Activated T-helper 2 cell treated with anti-CD3 and anti-CD28 coated beads, Interferon-gamma antibody, Interleukin-2, Interleukin-4, amounts not matched to agents 10 μg/mL and 5 μg/mL and 100 μg/mL, durations not matched to agents 14 hours and 24 hours and 36 hours (primary cell): ENCODE measurements around the gene PPP6R2. TPM values are rescaled to one million over a fixed set of nuclear protein-coding genes. Genes with fewer than 3 reads are reported as not detected.
"Not testable (repeated sequence)": the region's sequence is repeated elsewhere in the genome, so short reads cannot be mapped to it uniquely, and the experiment has no call there.

Experiments
- DNase-seq: peaks from one replicate; pipeline ENCODE4 v3.0.0; 2021; ENCODE audit warnings: low spot score
- H3K27ac Mint-ChIP-seq: one replicate; pipeline ENCODE4 v1.8.0; 2021; ENCODE audit warnings: mixed read lengths
- H3K27me3 Mint-ChIP-seq: one replicate; pipeline ENCODE4 v1.8.0; 2021; ENCODE audit warnings: low read depth, mixed read lengths
- H3K36me3 Mint-ChIP-seq: one replicate; pipeline ENCODE4 v1.8.0; 2021; ENCODE audit warnings: low read depth, mixed read lengths
- H3K4me1 Mint-ChIP-seq: one replicate; pipeline ENCODE4 v1.8.0; 2021; ENCODE audit warnings: low read depth, mixed read lengths
- H3K4me3 Mint-ChIP-seq: one replicate; pipeline ENCODE4 v1.8.0; 2021; ENCODE audit warnings: low read depth, mild to moderate bottlenecking, moderate library complexity, mixed read lengths
- H3K9me3 Mint-ChIP-seq: one replicate; pipeline ENCODE4 v1.8.0; 2021; ENCODE audit warnings: mixed read lengths
- intact Hi-C: fragments of 100-400 bp; cut with micrococcal nuclease; formaldehyde crosslinking; loops from one replicate; pipeline ENCODE4 v1.15.1; 2023
- total RNA-seq: library from RNA; stranded (reverse); gene quantifications from 2 replicates; pipeline ENCODE4 v1.2.3, GENCODE V29; 2022

PPP6R2 gene
- total RNA-seq, 1 donor from 2014 or later: 45.0 TPM

DNA sequence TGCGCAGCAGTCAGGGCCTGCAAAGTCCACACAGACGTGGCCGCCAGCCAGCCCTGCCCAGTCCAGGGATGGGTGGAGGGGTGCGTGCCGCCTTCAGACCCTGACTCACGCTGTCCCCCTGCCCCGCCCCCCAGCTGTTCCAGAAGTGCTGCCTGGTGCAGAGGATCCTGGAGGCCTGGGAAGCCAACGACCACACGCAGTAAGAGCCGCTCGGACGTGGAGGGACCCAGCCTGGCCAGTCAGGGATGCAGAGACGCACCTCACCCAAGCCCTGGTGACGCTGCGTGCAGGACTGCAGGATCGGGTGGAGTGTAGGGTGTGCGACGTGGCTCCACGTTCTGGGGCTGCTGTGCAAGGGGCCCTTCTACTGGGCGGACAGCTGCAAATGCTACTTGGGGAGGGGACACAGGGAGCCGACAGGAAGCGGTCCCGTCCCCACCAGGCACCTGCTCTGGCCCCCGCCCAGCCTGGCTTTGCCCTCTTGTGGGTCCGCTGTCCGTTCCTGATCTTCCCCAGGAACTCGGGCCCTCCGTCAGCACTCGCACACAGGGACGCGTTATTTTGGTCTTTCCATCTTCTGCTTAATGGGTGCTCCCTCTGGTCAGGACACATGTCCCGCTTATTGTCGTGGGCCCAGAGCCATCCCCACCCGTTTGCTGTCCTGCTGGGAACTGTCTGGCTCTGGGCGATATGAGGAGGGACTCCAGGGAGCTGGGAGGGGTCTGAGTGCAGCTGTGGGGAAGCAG is 89.2 kb downstream of the PPP6R2 start:
- DNase-seq: no peak
- H3K36me3 Mint-ChIP-seq: peaks cover 36% of the 10 kb centered on the region
- no peaks in the 10 kb centered on the region for H3K27me3 Mint-ChIP-seq
- no peaks in the 10 kb centered on the region for H3K9me3 Mint-ChIP-seq
- no peak overlapping the region for H3K27ac Mint-ChIP-seq
- intact Hi-C loops: no loop called here
- no peak overlapping the region for H3K4me3 Mint-ChIP-seq
- H3K4me1 Mint-ChIP-seq: no peaks in the 10 kb centered on the region

GRCh38 chr22:50432877-50433510 is 89.9 kb downstream of the PPP6R2 start:
- H3K27ac Mint-ChIP-seq, H3K9me3 Mint-ChIP-seq, intact Hi-C loops, H3K27me3 Mint-ChIP-seq, H3K4me1 Mint-ChIP-seq, DNase-seq, H3K4me3 Mint-ChIP-seq: not testable (repeated sequence)
- H3K36me3 Mint-ChIP-seq: peaks cover 35% of the 10 kb centered on the region

DNA sequence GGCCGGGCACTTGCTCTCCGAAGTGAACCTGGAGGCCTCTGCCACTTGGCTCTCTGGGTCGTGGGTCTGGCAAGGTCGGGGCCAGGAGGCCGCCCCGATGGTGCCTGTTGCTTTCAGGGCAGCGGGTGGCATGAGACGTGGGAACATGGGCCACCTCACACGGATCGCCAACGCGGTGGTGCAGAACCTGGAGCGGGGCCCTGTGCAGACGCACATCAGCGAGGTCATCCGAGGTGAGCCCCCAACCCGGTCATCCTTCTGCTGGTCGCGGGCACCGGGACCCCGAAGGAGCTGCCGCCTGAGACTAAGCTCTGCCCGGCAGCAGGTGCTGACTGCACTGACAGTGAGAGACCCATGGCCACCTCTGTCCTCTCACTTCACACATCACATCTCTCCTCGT is 91.7 kb downstream of the PPP6R2 start:
- no peaks in the 10 kb centered on the region for H3K9me3 Mint-ChIP-seq
- no peaks in the 10 kb centered on the region for H3K4me1 Mint-ChIP-seq
- H3K27ac Mint-ChIP-seq: no peak overlapping the region
- intact Hi-C loops: no loop called here
- H3K4me3 Mint-ChIP-seq: no peak overlapping the region
- H3K36me3 Mint-ChIP-seq: peaks cover 26% of the 10 kb centered on the region
- no peak for DNase-seq
- no peaks in the 10 kb centered on the region for H3K27me3 Mint-ChIP-seq

DNA sequence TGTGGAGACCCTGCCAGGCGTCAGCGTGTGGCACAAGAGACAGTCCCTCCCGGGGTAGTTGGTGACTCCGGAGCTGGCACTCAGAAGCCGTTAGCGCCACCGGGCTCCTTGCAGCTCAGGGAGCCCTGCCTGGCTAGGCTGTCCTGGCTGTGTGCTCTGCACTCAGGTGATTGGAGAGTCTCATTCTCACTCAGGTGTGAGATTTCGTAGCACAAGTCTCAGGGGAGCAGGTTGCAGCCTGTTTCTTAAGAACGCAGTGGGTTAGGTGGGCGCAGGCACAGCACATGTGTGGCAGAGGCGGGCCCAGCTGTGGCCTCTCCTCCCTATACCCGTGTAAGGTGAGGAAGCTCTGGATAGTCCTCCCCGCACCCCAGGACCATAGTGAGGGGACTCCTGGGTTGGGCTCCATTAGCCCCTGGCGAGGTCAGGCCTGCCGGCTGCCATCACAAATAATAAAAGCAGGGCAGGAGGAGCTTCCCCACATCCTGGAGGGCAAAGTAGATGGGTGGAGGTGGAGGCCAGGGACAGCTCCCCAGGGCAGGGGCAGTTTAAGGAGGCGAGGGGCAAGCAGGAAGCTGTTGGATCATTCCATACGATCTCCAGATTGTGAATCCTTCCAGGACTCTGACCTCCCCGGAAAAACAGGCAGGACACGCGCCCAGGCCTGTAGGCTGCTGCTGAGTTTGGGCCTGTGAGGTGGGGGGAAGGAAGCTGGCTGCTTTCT is 92.3 kb downstream of the PPP6R2 start:
- DNase-seq: no peak
- no peaks in the 10 kb centered on the region for H3K27me3 Mint-ChIP-seq
- no peak overlapping the region for H3K27ac Mint-ChIP-seq
- H3K4me3 Mint-ChIP-seq: no peak overlapping the region
- no peaks in the 10 kb centered on the region for H3K4me1 Mint-ChIP-seq
- peaks cover 20% of the 10 kb centered on the region for H3K36me3 Mint-ChIP-seq
- no peaks in the 10 kb centered on the region for H3K9me3 Mint-ChIP-seq
- intact Hi-C loops: no loop called here

- intact Hi-C loops: no loop called here
- Mint-ChIP-seq H3K4me1 (no peaks in the 10 kb centered on the region), H3K4me3 (no peak overlapping the region), H3K27ac (no peak overlapping the region), H3K27me3 (no peaks in the 10 kb centered on the region), H3K36me3 (peaks cover 17% of the 10 kb centered on the region), H3K9me3 (no peaks in the 10 kb centered on the region)
- DNase-seq: no peak
Observed at GRCh38 chr22:50436015-50436830, 93.1 kb downstream of the PPP6R2 start.

DNA sequence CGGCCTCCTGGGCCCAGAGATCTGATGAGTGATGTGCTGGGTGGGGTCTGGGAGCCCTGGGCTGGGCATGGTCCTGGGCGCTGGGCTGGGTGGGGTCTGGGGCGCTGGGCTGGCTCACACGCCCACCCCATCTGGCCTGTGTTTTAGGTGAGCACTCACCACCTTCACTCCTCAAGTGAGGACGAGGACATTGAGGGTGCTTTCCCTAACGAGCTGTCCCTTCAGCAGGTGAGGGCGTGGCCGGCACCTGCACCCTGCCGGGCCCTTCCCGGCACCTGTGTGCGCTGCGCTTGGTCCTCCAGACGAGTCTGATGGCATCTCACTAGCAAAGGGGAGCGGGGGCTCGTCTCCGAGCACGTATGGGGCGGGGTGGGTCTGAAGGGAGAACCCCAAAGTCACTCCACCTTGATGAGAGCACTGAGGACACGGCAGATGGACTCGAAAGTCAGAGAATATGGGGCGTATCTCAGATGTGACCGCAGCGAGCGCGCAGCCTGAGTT is 93.8 kb downstream of the PPP6R2 start:
- DNase-seq: no peak
- Mint-ChIP-seq H3K36me3 (peaks cover 16% of the 10 kb centered on the region), H3K4me1 (no peaks in the 10 kb centered on the region), H3K9me3 (no peaks in the 10 kb centered on the region), H3K27ac (no peak overlapping the region), H3K4me3 (no peak overlapping the region), H3K27me3 (no peaks in the 10 kb centered on the region)
- intact Hi-C loops: no loop called here

DNA sequence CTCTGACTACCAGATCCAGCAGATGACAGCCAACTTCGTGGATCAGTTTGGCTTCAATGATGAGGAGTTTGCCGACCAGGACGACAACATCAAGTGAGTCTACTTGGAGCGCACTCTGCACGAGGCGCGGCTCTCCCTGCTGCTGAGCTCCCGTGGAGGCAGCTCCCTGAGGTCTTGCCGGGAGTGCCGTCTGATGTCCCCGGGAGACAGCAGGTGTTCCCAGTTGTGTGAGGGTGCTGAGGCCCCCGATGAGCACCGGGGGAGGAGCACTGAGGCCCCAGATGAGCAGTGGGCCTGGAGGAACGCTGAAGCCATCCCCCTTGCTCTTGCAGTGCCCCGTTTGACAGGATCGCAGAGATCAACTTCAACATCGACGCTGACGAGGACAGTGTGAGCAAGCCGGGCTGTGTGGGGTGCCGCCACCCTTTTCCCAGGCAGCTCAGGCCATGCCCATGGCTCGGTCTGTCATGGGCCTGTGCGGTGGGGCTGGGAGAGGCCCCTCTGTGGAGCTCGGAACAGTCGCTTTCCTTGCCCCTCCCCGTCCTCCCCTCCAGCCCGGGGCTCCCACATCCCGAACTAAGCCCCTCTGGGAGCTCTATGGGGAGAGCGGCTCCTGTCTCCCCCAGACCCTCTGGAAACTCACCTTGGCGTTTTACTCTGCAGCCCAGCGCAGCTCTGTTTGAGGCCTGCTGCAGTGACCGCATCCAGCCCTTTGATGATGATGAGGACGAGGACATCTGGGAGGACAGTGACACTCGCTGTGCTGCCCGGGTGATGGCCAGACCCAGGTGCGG is 94.6 kb downstream of the PPP6R2 start:
- intact Hi-C loops: no loop called here
- Mint-ChIP-seq H3K36me3 (peaks cover 16% of the 10 kb centered on the region), H3K4me1 (no peaks in the 10 kb centered on the region), H3K4me3 (no peak overlapping the region), H3K27me3 (no peaks in the 10 kb centered on the region), H3K27ac (no peak overlapping the region), H3K9me3 (no peaks in the 10 kb centered on the region)
- DNase-seq: no peak

DNA sequence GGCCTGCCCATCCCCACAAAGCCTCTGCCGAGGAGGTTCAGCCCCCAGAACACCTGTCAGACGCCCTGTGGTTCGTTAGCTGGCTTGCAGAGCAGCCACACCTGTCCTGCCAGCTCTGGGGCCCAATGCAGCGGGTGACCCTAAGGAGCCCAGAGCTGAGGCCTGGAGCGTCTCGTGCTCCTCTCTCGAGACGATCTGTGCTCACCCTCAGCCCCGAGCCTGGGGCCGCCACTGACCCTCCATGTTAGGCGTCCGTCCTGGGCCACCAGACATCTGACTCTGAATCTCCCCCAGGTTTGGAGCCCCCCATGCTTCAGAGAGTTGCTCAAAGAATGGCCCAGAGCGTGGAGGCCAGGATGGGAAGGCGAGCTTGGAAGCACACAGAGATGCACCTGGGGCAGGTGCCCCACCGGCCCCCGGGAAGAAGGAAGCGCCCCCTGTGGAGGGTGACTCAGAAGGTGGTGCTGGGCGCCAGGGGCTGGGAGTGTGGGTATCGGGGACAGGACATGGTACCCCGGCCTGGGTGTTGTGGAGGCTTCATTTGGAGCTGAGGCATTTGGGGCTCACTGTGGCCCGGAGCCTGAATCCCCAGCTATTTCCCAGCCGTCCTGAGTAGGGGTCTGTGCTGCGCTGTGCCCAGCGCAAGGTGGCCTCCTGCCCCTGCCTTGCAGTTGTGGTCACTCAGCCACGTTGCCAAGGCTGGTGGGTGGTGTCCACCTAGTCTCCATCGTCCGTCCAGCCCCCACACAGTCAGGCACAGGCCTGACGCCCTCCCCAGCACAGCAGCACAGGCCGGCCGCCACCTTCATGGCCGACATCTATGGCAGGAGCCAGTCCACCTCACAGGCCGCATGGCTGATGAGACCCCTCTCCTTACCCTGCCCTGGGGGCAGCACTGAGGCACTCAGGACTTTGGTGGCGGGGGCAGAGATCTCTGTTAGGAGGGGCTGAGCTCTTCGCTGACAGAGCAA is 95.5 kb downstream of the PPP6R2 start:
- no peak for DNase-seq
- H3K36me3 Mint-ChIP-seq: peaks cover 20% of the 10 kb centered on the region
- H3K27ac Mint-ChIP-seq: no peak overlapping the region
- H3K27me3 Mint-ChIP-seq: no peaks in the 10 kb centered on the region
- no peaks in the 10 kb centered on the region for H3K4me1 Mint-ChIP-seq
- intact Hi-C loops: no loop called here
- no peak overlapping the region for H3K4me3 Mint-ChIP-seq
- no peaks in the 10 kb centered on the region for H3K9me3 Mint-ChIP-seq

GRCh38 chr22:50439314-50439870 is 96.3 kb downstream of the PPP6R2 start:
- intact Hi-C loops: no loop called here
- Mint-ChIP-seq H3K4me1 (no peaks in the 10 kb centered on the region), H3K27me3 (no peaks in the 10 kb centered on the region), H3K36me3 (peaks cover 20% of the 10 kb centered on the region), H3K9me3 (no peaks in the 10 kb centered on the region), H3K27ac (no peak overlapping the region), H3K4me3 (no peak overlapping the region)
- DNase-seq: no peak

DNA sequence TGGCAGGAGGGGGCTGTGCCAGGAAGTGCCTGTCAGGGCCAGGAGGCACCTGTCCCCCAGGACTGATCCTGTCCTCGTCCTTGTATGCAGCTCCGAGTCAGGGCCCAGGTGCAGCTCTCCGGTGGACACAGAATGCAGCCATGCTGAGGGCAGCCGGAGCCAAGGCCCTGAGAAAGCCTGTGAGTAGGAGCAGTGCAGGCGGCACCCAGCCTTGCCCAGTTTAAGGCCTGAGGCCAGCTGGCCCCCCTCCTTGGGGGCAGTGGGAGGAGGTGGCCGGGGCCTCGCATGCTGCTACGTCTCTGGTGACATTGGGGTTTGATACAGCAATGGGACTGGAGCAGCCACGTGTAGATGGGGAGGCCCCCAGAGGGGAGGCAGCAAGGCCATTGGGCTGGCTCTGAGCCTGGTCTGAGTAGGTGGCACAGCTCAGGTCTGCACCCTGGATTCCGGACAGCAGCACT is 96.8 kb downstream of the PPP6R2 start:
- no peak for DNase-seq
- Mint-ChIP-seq H3K9me3 (no peaks in the 10 kb centered on the region), H3K27ac (no peak overlapping the region), H3K4me3 (no peak overlapping the region), H3K27me3 (no peaks in the 10 kb centered on the region), H3K4me1 (no peaks in the 10 kb centered on the region), H3K36me3 (peaks cover 20% of the 10 kb centered on the region)
- intact Hi-C loops: no loop called here
